Gastrocnemius medialis (tissue), 4 donors: ENCODE measurements around the gene STX17.

ENCODE experiments used
- CTCF ChIP-seq, 5 experiments: fragments of 450-650 bp in 3 of 5; fragments of 200-600 bp in 2 of 5; sonication (generic) in 2 of 5; IDR thresholded peaks in 4 of 5; conservative IDR thresholded peaks in 1 of 5; 1 replicate in 4 of 5; 2 replicates in 1 of 5; pipeline ENCODE4 v1.5.1; 2016 to 2019; ENCODE audit warnings: antibody characterized with exemption in 5 of 5, mild to moderate bottlenecking in 3 of 5, moderate library complexity in 3 of 5
- POLR2A ChIP-seq, 2 donors: fragments of 450-650 bp; IDR thresholded peaks; one replicate each; pipeline ENCODE4 v1.6.1; 2017; ENCODE audit warnings: antibody characterized with exemption in 2 of 2, mild to moderate bottlenecking in 2 of 2, moderate library complexity in 2 of 2

DNA sequence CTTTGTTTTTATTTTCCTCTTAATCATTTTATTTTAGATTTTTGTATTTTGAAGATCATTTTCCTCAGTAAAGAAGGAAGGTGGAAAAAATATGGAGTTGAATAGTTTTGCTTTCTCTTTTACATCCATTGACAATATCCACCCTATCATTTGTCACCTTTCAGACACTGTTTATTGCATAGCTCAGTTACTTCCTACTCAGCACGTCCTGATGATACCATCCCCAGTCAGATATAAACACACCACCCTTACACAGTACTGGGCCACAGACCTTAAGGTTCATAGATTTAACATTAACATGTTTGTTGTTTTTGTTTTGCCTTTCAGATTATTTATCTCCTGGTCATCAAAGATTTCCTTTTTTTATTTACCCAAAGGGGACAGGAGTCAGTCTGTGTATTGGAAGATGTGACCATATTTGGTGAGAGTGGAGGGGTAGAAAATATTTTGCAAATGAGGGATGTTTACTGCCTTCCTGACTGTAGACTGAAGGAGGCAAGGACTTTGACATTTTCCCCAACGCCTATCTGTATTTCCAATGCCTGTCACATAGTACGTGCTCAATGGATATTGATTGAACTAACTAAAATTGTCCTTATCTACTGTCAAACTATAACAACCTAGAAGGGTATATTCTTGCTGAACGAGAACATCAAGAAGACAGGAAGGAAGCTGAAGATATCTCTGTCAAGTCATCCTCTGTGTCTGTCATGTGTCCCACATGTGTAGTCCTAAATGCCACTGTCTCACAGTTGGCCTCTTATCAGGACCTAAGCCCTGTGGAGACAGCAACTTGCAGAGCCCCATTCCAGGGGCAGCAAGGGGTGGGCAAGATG is 15.6 kb downstream of the STX17 start:
- TF ChIP-seq CTCF (IDR thresholded peaks at IDR 0.05 in 4 of 5, conservative IDR thresholded peaks at IDR 0.05 in 1 of 5), result no peak
- TF ChIP-seq POLR2A (IDR thresholded peaks at IDR 0.05), result no peak
